ENCODE measurements around the gene FAM237B. TPM values are rescaled to one million over a fixed set of nuclear protein-coding genes. Genes with fewer than 3 reads are reported as not detected.

The FAM237B gene
- total and polyA plus RNA-seq, 2 of the 4 experiments (the other 2 are of a cell fraction), result not detected

DNA sequence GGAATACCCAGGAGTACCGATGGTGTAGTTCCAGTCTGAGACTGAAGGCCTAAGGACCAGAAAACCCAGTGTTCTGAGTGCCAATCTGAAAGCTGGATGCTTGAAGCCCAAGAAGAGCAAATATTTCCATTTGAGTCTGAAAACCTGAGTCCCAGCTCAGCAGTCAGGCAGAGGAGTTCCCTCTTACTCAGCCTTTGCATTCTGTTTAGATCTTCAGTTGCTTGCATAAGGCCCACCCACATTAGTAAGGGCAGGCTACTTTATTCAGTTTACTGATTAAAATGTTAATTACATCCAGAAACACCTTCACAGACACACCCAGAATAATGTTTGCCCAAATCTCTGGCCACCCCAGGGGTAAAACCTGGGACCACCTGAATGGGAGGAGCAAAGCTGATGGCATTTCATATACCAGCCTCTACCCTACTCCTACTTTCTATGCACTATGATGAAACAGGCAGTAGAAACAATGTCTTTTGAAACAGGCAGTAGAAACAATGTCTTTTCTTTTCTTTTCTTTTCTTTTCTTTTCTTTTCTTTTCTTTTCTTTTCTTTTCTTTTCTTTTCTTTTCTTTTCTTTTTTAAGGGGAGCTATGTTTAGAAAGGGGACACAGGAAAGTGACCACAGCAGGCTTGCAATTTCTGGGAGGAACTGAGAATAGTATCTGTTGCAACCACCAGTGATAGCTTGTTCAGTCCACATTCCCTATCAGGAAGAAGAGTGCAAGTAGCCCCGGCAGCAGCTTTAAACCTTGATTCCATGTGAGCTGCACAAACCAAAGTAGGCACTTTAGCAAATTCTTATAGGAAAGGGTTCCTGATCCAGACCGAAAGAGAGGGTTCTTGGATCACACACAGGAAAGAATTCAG lies 30.6 kb downstream of the FAM237B start:
- WGBS, 2 experiments (ENCODE audit: extremely low coverage in 2 of 2, insufficient read length in 1 of 2), result 90% methylated on average over 2 of the region's 3 CpGs; no CpG with 5 or more reads in 1 of the 2 experiments
- no TSS peak for BruUV-seq (replicated peaks)
- no peak for TF ChIP-seq MAFK (IDR thresholded peaks at IDR 0.05; ENCODE audit: low read depth, low read length)
- no peak for TF ChIP-seq SMC3 (IDR thresholded peaks at IDR 0.05; ENCODE audit: low read depth, low read length)
- TF ChIP-seq CEBPB (IDR thresholded peaks at IDR 0.05; ENCODE audit: low read depth, low read length), result no peak
- TF ChIP-seq, protein P1, sequence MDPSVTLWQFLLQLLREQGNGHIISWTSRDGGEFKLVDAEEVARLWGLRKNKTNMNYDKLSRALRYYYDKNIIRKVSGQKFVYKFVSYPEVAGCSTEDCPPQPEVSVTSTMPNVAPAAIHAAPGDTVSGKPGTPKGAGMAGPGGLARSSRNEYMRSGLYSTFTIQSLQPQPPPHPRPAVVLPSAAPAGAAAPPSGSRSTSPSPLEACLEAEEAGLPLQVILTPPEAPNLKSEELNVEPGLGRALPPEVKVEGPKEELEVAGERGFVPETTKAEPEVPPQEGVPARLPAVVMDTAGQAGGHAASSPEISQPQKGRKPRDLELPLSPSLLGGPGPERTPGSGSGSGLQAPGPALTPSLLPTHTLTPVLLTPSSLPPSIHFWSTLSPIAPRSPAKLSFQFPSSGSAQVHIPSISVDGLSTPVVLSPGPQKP (IDR thresholded peaks at IDR 0.05; ENCODE audit: borderline replicate concordance, low read depth, low read length), result no peak
- no peak for TF ChIP-seq MXI1 (IDR thresholded peaks at IDR 0.05; ENCODE audit: borderline replicate concordance, low read depth, low read length)
- TF ChIP-seq CHD1 (IDR thresholded peaks at IDR 0.05; ENCODE audit: low read depth, low read length), result no peak
- no peak for TF ChIP-seq NFE2L2 (IDR thresholded peaks at IDR 0.05; ENCODE audit: low read depth, low read length)
- no peak for TF ChIP-seq BHLHE40 (IDR thresholded peaks at IDR 0.05; ENCODE audit: low read depth, low read length)
- no peak for TF ChIP-seq RCOR1 (IDR thresholded peaks at IDR 0.05; ENCODE audit: insufficient replicate concordance, low read length)
- no peak for TF ChIP-seq RAD21 (IDR thresholded peaks at IDR 0.05; ENCODE audit: low read length)
- no peak for TF ChIP-seq FOS (IDR thresholded peaks at IDR 0.05; ENCODE audit: low read depth, low read length)
- TF ChIP-seq, protein P2, sequence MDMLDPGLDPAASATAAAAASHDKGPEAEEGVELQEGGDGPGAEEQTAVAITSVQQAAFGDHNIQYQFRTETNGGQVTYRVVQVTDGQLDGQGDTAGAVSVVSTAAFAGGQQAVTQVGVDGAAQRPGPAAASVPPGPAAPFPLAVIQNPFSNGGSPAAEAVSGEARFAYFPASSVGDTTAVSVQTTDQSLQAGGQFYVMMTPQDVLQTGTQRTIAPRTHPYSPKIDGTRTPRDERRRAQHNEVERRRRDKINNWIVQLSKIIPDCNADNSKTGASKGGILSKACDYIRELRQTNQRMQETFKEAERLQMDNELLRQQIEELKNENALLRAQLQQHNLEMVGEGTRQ (IDR thresholded peaks at IDR 0.05; ENCODE audit: low read depth, low read length), result no peak
- no peak for TF ChIP-seq RFX5 (IDR thresholded peaks at IDR 0.05; ENCODE audit: low read depth, low read length)
- TF ChIP-seq, protein P3, sequence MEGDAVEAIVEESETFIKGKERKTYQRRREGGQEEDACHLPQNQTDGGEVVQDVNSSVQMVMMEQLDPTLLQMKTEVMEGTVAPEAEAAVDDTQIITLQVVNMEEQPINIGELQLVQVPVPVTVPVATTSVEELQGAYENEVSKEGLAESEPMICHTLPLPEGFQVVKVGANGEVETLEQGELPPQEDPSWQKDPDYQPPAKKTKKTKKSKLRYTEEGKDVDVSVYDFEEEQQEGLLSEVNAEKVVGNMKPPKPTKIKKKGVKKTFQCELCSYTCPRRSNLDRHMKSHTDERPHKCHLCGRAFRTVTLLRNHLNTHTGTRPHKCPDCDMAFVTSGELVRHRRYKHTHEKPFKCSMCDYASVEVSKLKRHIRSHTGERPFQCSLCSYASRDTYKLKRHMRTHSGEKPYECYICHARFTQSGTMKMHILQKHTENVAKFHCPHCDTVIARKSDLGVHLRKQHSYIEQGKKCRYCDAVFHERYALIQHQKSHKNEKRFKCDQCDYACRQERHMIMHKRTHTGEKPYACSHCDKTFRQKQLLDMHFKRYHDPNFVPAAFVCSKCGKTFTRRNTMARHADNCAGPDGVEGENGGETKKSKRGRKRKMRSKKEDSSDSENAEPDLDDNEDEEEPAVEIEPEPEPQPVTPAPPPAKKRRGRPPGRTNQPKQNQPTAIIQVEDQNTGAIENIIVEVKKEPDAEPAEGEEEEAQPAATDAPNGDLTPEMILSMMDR (conservative IDR thresholded peaks at IDR 0.05; ENCODE audit: low read depth, low read length), result no peak
- no peak for TF ChIP-seq MAZ (IDR thresholded peaks at IDR 0.05; ENCODE audit: borderline replicate concordance, low read depth, low read length)

More for the DNA sequence above, 30.6 kb downstream of the FAM237B start:
- no peak overlapping the region for H3K9ac ChIP-seq (ENCODE audit: low read depth, low read length)
- ChIA-PET CTCF (interaction anchor here (1.1 kb wide), 1 partner anchor 8 kb away, joined by 3 read pairs; no protein-coding TSS in a partner anchor), POLR2A (ENCODE audit: unreplicated experiment) (no interaction called here)
- ATAC-seq (ENCODE audit: low read depth) (no peak), DNase-seq (no peak)
- no peak overlapping the region for H3K56ac ChIP-seq (ENCODE audit: extremely low read depth, insufficient read depth, low read length)
- in situ Hi-C loops (cut with MboI; ENCODE audit: low sequenced_read_pairs), result no loop called here
- no peaks in the 10 kb centered on the region for H3K9me3 ChIP-seq (ENCODE audit: control insufficient read depth, insufficient read depth, low read length)
- H3K18ac ChIP-seq (ENCODE audit: low read depth, low read length), result no peak overlapping the region
- H3K27me3 ChIP-seq (ENCODE audit: control insufficient read depth, insufficient read depth, low read length), result no peaks in the 10 kb centered on the region
- H3K4ac ChIP-seq (ENCODE audit: low read depth, low read length), result no peak overlapping the region
- no peak overlapping the region for H3K23ac ChIP-seq (ENCODE audit: low read depth, low read length)
- H3K4me3 ChIP-seq (ENCODE audit: insufficient read depth, low read depth, low read length), result no peak overlapping the region
- no peak overlapping the region for H2BK5ac ChIP-seq (ENCODE audit: low read depth, low read length, poor library complexity, severe bottlenecking)
- H2AK5ac ChIP-seq (ENCODE audit: low read depth, low read length), result no peak overlapping the region
- dilution Hi-C loops (cut with HindIII; ENCODE audit: low sequenced_read_pairs, unreplicated experiment), result no loop called here
- no peak overlapping the region for H3K14ac ChIP-seq (replicated peaks; ENCODE audit: low read depth, low read length)
- no peak overlapping the region for H4K91ac ChIP-seq (ENCODE audit: insufficient read depth, low read depth, low read length)
- no peak overlapping the region for H3K4me2 ChIP-seq (ENCODE audit: low read depth, low read length)
- no peaks in the 10 kb centered on the region for H3K36me3 ChIP-seq (ENCODE audit: control insufficient read depth, insufficient read depth, low read length)
- no peaks in the 10 kb centered on the region for H3K4me1 ChIP-seq (ENCODE audit: control insufficient read depth, insufficient read depth, low read length)
- no peak overlapping the region for H4K8ac ChIP-seq (ENCODE audit: low read depth in 2 of 2, low read length in 2 of 2)
- H2AFZ ChIP-seq (replicated peaks; ENCODE audit: low read length, poor library complexity), result no peak overlapping the region
- no peak overlapping the region for H2BK120ac ChIP-seq (ENCODE audit: low read depth, low read length)
- no peak overlapping the region for H3K27ac ChIP-seq (ENCODE audit: insufficient read depth, low read length)
- no peak overlapping the region for H2BK15ac ChIP-seq (ENCODE audit: low read depth, low read length)
- no peaks in the 10 kb centered on the region for H4K20me1 ChIP-seq (ENCODE audit: insufficient read depth, low read length)
- H2BK20ac ChIP-seq (ENCODE audit: low read depth, low read length), result no peak overlapping the region
- H2AK9ac ChIP-seq (replicated peaks; ENCODE audit: low read depth, low read length, poor library complexity), result no peak overlapping the region
- H4K5ac ChIP-seq (ENCODE audit: low read depth, low read length), result no peak overlapping the region
- H3K79me1 ChIP-seq (ENCODE audit: low read depth in 1 of 2, low read length in 2 of 2), result no peaks in the 10 kb centered on the region
- H3K9me1 ChIP-seq (ENCODE audit: insufficient read depth, low read length), result no peaks in the 10 kb centered on the region
- intact Hi-C loops (cut with micrococcal nuclease), result no loop called here
